Stimulated activated CD8-positive, alpha-beta memory T cell treated with anti-CD3 and anti-CD28 coated beads, Interleukin-12 subunit alpha, Interleukin-12 subunit beta, amount 100 ng/mL, for 24 hours (primary cell): ENCODE data around the gene KRT6A.

Source experiments
- DNase-seq: peaks from one replicate; pipeline ENCODE4 v3.0.0-alpha.2; 2020; ENCODE audit errors: extremely low read depth

KRT6A gene

DNA sequence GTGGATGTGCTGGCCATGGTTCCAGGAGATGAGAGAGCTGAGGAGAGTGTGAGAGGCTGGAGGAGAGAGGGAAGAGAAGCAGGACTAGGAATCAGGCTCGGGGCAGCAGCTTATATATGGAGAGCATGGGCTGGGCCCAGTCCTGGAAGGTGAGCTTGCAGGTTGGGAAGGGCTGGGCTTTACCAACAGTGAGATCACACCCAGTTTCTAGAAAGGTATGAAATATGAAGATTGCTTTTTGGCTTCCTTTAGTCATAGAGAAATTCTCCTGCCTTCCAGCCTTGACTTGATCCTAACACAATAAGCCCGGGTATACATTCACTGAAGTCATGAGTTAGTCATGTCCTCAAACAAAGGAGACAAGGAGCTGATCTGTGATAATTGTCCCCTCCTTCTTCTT, at the start of gene KRT6A:
TSS of gene KRT6A (minus strand) at position 86 of the 400 bp plus-strand sequence. CDS start at position 17, 69 bp downstream.
- DNase-seq, result no peak

DNA sequence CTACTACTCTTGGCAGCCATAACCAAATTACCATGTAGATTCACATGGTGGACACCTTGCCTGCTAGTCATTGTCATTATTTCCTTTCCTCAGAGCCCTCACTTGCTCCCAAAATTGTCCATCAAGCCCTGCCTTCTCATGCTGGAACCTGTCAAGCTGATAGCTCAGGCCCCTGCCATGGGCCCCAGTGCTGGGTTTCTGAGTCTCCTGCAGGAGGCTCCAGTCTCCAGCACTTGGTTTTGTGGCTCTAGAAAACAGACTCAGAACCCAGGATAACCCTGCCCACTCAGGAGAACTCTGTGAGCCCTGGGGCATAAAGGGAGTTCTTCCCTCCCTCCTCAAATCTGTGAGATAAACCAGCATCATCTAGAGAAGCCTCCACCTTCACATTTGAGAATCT, 49.1 kb upstream of the KRT6A start:
- no peak for DNase-seq

DNA sequence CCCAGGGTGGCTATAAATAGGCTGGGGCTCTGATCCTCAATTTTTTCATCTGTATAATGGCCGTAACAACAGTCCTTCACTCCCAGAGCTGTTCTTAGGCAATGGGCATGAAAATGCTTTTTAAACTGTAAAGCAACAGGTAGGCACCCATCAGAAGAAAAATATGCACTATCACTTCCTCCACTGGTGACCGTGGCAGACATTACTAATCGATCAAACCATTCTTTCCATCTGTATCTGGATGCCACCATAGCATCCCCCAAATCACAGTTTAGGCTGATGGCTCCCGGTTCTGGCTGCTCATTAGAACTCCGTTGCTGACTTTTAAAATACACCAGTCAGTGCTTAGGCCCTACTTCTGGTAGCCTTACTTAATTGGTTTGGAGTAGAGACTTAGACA, 48.7 kb upstream of the KRT6A start:
- no peak for DNase-seq

GRCh38 chr12:52540531-52540930, 47.5 kb upstream of the KRT6A start:
- no peak for DNase-seq

- DNase-seq, result no peak
Measured at GRCh38 chr12:52539821-52540173, 46.7 kb upstream of the KRT6A start.

DNA sequence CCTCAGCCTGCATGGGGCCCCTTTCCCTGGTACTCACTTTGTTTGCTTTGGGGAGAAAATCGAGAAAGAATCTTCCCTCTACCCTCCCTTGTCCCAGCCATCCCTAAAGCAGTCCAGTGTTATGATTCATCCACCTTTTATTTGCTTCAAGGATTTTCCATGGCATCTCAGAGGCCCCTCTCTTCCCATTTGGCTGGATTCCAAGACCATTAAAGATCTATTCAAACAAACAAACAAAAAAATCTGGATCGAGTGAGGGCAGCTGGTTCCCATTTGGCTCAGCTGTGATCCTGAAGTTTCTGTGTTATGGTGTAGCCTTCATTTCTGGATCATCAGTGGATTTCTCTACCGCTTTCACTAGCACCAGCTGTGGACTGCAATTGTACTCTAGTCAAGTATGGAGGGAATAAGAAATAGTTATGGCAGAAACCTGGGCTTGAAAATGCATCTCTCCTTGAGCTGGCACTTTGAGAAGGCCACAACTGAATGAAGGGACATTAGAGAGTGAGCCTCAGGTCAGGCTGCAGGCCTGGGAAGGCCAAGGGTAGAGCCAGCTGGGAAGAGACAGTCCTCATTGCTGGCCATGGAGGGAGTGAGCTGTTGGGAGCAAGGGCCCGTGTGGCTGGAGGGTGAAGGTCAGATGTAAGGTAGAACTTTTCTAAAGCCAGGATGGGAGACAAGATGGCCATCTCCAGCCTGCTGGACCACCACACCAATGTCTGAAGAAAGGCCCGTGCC, 46.2 kb upstream of the KRT6A start:
- DNase-seq, result no peak

GRCh38 chr12:52537101-52537500, 44.0 kb upstream of the KRT6A start:
- no peak for DNase-seq

- no peak for DNase-seq
Measured at GRCh38 chr12:52535574-52535973, 42.5 kb upstream of the KRT6A start.

- no peak for DNase-seq
Measured at GRCh38 chr12:52534482-52534881, 41.4 kb upstream of the KRT6A start.

DNA sequence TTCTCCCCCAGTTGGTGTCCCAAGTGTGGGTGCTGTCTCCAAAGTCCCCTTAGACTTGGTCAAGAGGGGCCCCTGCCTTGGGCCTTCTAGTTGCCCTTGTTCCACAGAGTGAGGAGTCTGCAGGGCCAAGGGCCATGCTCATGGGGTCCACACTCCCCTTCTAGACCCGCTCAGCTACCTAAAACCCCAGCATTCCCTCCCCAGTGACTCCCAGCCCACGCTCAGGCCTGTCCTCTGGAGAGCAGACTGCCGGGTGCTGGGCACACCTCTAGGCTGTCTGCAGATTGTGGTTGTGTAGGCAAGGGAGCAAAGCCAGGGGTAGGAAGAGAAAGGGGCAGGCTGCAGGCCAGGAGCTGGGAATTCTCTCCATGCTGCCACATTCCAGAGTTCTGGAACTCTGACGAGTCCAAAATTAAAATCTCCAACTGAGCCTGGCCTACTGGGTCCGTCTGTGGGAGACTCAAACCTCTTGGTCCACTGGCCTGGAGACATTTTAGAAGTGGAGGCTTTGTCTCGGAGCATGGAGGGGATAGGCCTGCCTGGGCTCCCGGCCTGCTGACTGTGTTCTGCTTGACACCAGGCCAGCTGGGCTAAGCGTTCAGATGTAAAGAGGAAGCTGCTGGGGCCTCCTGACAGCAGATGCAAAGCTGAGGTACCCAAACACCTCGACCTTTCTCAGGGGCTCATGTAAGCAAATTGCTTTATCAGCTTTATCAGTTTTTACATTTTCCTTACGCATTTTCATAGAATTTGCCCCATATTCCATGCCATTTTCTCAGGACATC, 40.8 kb upstream of the KRT6A start:
- DNase-seq, result no peak

- no peak for DNase-seq
Measured at GRCh38 chr12:52532636-52533035, 39.6 kb upstream of the KRT6A start.

GRCh38 chr12:52531566-52532300, 38.7 kb upstream of the KRT6A start:
- DNase-seq, result no peak

GRCh38 chr12:52530905-52531304, 37.8 kb upstream of the KRT6A start:
- DNase-seq, result no peak

DNA sequence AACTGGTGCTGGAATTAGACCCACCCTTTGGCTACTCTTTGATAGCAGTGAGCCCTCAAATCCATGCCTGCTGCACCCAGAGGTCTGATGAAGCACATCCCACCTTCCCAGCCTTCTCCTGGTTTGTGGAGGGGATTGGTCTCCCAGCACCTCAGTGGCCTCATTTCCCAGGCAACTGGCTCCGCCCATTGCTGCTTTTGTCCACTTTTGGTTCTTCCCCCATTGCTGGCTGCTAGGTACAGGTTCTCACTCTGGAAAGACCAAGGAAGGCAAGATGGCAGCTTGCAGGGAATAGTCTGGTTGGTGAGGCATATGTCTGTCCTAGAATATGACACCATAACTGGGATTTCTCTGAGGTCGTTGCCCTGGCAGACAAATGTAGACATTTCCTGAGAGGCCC, 37.3 kb upstream of the KRT6A start:
- DNase-seq, result no peak

DNA sequence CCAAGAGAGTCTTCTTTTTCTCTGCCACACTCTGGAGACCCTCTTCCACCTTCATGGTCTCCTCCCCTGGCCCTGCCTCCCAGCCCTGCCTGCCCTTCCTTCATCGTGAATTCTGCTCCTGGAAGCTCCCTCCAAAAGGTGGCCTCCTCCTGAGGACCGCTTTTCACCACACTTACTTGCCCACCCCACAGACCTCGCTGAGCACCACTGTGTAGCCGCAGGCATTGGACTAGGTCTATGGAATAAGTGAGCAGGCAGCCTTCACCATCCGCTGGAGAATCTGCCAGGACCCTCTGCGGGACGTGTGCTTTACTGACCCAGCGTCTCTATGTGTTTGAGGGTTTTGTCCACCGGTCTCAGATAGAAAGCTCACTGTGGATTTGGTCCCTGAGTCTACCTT, 36.8 kb upstream of the KRT6A start:
- DNase-seq, result no peak

DNA sequence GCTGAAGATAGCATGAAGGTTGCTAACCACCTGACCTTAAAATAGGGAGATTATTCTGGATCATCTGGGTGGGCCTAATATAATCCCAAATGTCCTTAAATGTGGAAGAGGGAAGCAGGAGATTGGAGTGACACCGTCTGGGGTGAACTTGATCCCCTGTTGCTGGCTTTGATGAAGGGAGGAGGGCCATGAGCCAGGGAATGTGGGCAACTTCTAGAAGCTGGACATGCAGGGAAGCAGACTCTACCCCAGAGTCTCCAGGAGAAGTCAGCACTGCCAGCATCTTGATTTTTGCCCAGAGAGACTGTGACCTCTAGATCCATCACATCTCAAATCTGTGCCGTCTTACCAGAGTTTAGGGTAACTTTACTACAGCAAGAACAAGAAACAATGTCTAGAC, 36.4 kb upstream of the KRT6A start:
- DNase-seq, result no peak

GRCh38 chr12:52528641-52529143, 35.6 kb upstream of the KRT6A start:
- no peak for DNase-seq

DNA sequence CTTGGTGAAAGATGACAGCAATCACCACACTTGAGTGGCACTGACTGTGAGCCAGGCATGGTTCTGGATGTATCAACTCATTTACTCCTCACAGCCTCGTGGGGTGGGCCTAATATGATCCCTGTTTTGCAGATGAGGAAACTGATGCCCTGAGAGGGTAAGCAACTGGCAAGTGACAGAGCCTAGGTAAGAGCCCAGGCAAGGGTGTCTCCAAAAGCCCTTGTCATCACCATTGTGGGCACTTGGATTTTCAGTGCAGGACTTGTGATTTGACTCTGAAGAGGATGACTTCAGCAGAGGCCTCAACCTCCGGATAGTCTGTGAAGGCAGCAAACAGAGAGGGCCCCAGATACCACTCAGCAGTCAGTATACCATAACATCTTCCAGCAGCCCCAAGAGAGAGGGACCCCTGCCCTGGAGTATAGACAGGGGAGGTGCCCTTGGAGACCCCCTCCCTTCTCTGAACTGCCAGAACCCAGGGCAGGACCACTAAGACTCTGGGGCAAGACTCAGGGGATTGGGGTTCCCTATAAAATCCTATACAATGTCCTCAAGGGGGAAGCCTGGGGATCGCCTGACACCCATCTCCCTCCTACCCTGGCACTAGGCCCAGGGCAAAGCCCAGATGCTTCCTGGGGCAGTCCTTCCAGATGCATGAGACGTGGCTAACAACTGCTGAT, 34.2 kb upstream of the KRT6A start:
- no peak for DNase-seq

- no peak for DNase-seq
Measured at GRCh38 chr12:52526511-52526951, 33.5 kb upstream of the KRT6A start.

GRCh38 chr12:52525661-52526499, 32.8 kb upstream of the KRT6A start:
- DNase-seq, result no peak
